GM12878 (cell line): ENCODE measurements around the gene RBM12. TPM values are rescaled to one million over a fixed set of nuclear protein-coding genes. Genes with fewer than 3 reads are reported as not detected.
A peak's percentile ranks its signal among the peaks of the same experiment; 100 is the strongest.

Experiments used
- ATAC-seq: fragments of 200-7000 bp; cut with Tn5 transposase; 3 replicates; pipeline ENCODE4 v1.9.1; 2020; ENCODE audit warnings: mild to moderate bottlenecking, moderate library complexity
- BruUV-seq: library from RNA; stranded (reverse); fragments of 400-500 nt; replicated peaks from 2 replicates; lab custom pipeline; 2021; lab: Mats Ljungman, UMichigan
- CTCF ChIA-PET: fragments of 300-600 bp; sonication (Branson Sonifier 250); formaldehyde crosslinking; extraction: SDS; loops from one replicate; lab custom pipeline; 2021; ENCODE audit warnings: inconsistent platforms; lab: Yijun Ruan, JAX
- POLR2A ChIA-PET: fragments of 350-600 bp; formaldehyde crosslinking; extraction: SDS; loops from one replicate; lab custom pipeline; 2021; ENCODE audit warnings: inconsistent platforms; lab: Charles Lee
- RAD21 ChIA-PET: fragments of 300-600 bp; sonication (Branson Sonifier 250); formaldehyde crosslinking; loops from one replicate; lab custom pipeline; 2023; ENCODE audit warnings: antibody characterized with exemption; ENCODE audit not compliant: unreplicated experiment; lab: Charles Lee
- SMC1A ChIA-PET: fragments of 300-600 bp; sonication (Branson Sonifier 250); formaldehyde crosslinking; loops from one replicate; lab custom pipeline; 2023; ENCODE audit not compliant: unreplicated experiment, uncharacterized antibody; lab: Charles Lee
- DNase-seq: peaks from one replicate; pipeline ENCODE4 v3.0.0-alpha.2; 2011; ENCODE audit warnings: low read depth, low spot score
- FAIRE-seq: peaks from 3 replicates; lab custom pipeline; 2011; peaks lifted over from hg19 to GRCh38; lab: Jason Lieb, UNC
- H2AFZ ChIP-seq: 2 replicates; pipeline ENCODE4 v1.6.0; 2011; ENCODE audit warnings: low read depth, low read length, control low read depth; ENCODE audit not compliant: control insufficient read depth
- H3K27ac ChIP-seq: 2 replicates; pipeline ENCODE4 v1.5.1; 2011; ENCODE audit warnings: control low read depth; ENCODE audit not compliant: control insufficient read depth, insufficient read depth
- H3K27me3 ChIP-seq, 2 experiments: replicated peaks in 1 of 2; 2 replicates each; pipeline versions ENCODE4 v1.6.0 to v1.6.1; 2011; ENCODE audit warnings: low read length in 1 of 2; ENCODE audit not compliant: control insufficient read depth in 2 of 2, insufficient read depth in 2 of 2
- H3K36me3 ChIP-seq, 2 experiments: 2 replicates each; pipeline ENCODE4 v1.5.1; 2011; ENCODE audit warnings: low read length in 1 of 2; ENCODE audit not compliant: control insufficient read depth in 2 of 2, insufficient read depth in 2 of 2
- H3K4me1 ChIP-seq: 2 replicates; pipeline ENCODE4 v1.6.1; 2011; ENCODE audit warnings: mild to moderate bottlenecking, low read length, moderate library complexity, mixed read lengths; ENCODE audit not compliant: control insufficient read depth, insufficient read depth
- H3K4me2 ChIP-seq: 2 replicates; pipeline ENCODE4 v1.6.0; 2011; ENCODE audit warnings: control low read depth; ENCODE audit not compliant: control insufficient read depth, insufficient read depth
- H3K4me3 ChIP-seq: fragments of 200-600 bp; sonication (generic); 2 replicates; pipeline ENCODE4 v1.5.1; 2016
- H3K79me2 ChIP-seq: 2 replicates; pipeline ENCODE4 v1.6.0; 2011; ENCODE audit warnings: low read length; ENCODE audit not compliant: control insufficient read depth, insufficient read depth
- H3K9ac ChIP-seq: 2 replicates; pipeline ENCODE4 v1.8.0; 2011; ENCODE audit warnings: low read length, control low read depth, mixed read lengths; ENCODE audit not compliant: control insufficient read depth, insufficient read depth
- H3K9me3 ChIP-seq: replicated peaks from 3 replicates; pipeline ENCODE4 v1.5.1; 2011; ENCODE audit warnings: mild to moderate bottlenecking, low read length; ENCODE audit not compliant: control insufficient read depth, insufficient read depth
- H4K20me1 ChIP-seq: 2 replicates; pipeline ENCODE4 v1.6.0; 2011; ENCODE audit not compliant: control insufficient read depth, insufficient read depth
- BACH1 ChIP-seq: fragments of 450-650 bp; IDR thresholded peaks from 2 replicates; pipeline ENCODE4 v1.6.1; 2017; ENCODE audit warnings: mild to moderate bottlenecking, borderline replicate concordance
- BHLHE40 ChIP-seq, 2 experiments: fragments of 450-650 bp in 1 of 2; IDR thresholded peaks; 2 replicates each; pipeline ENCODE4 v1.6.1; 2011 to 2017; ENCODE audit warnings: low read depth in 2 of 2, borderline replicate concordance in 1 of 2, improper control_type of control experiment in 1 of 2, low read length in 1 of 2, mild to moderate bottlenecking in 1 of 2
- EGR1 ChIP-seq, 2 experiments: IDR thresholded peaks; 1 replicate in 1 of 2; 2 replicates in 1 of 2; pipeline ENCODE4 v1.6.1; 2011 to 2012; ENCODE audit warnings: low read depth in 2 of 2, low read length in 2 of 2, borderline replicate concordance in 1 of 2, mild to moderate bottlenecking in 1 of 2, moderate library complexity in 1 of 2
- MXI1 ChIP-seq: fragments of 150-350 bp; IDR thresholded peaks from 2 replicates; pipeline ENCODE4 v1.6.1; 2011; ENCODE audit warnings: low read depth, mild to moderate bottlenecking, inconsistent platforms, low read length, improper control_type of control experiment
- NR2C2 ChIP-seq: IDR thresholded peaks from 2 replicates; pipeline ENCODE4 v1.6.1; 2011; ENCODE audit warnings: borderline replicate concordance, low read depth; ENCODE audit not compliant: control insufficient read depth, insufficient read length
- NRF1 ChIP-seq: conservative IDR thresholded peaks from 2 replicates; pipeline ENCODE4 v1.6.1; 2011; ENCODE audit warnings: mild to moderate bottlenecking, low read depth, low read length, improper control_type of control experiment
- POLR2AphosphoS5 ChIP-seq: IDR thresholded peaks from 2 replicates; pipeline ENCODE4 v1.6.1; 2011; ENCODE audit warnings: mild to moderate bottlenecking, low read length, inconsistent platforms
- POU2F2 ChIP-seq: IDR thresholded peaks from 3 replicates; pipeline ENCODE4 v1.6.1; 2011; ENCODE audit warnings: low read depth, mild to moderate bottlenecking, low read length, borderline replicate concordance
- RUNX3 ChIP-seq: IDR thresholded peaks from 2 replicates; pipeline ENCODE4 v1.6.1; 2012; ENCODE audit warnings: low read length, inconsistent platforms
- SPI1 ChIP-seq: IDR thresholded peaks from 2 replicates; pipeline ENCODE4 v1.6.1; 2011; ENCODE audit warnings: low read depth, mild to moderate bottlenecking, low read length, moderate library complexity, borderline replicate concordance; ENCODE audit not compliant: insufficient read depth
- SRF ChIP-seq, 2 experiments: IDR thresholded peaks; 2 replicates each; pipeline ENCODE4 v1.6.1; 2011; ENCODE audit warnings: low read depth in 2 of 2, low read length in 2 of 2, mild to moderate bottlenecking in 1 of 2, moderate library complexity in 1 of 2
- STAT3 ChIP-seq: IDR thresholded peaks from 2 replicates; pipeline ENCODE4 v1.6.1; 2011; ENCODE audit warnings: low read depth, low read length, improper control_type of control experiment
- TAF1 ChIP-seq: IDR thresholded peaks from 2 replicates; pipeline ENCODE4 v1.6.1; 2011; ENCODE audit warnings: mild to moderate bottlenecking, low read depth, low read length, borderline replicate concordance
- ZBED1 ChIP-seq: IDR thresholded peaks from 2 replicates; pipeline ENCODE4 v1.6.1; 2016; ENCODE audit warnings: borderline replicate concordance
- WGBS: methylation state at CpG from one replicate; pipeline ENCODE4 v1.1.6; 2016; ENCODE audit warnings: low lambda C conversion rate; ENCODE audit not compliant: insufficient replicate concordance, insufficient coverage; ENCODE audit errors: missing lambda C conversion rate; 5-methylcytosine and 5-hydroxymethylcytosine counted together
- in situ Hi-C: fragments of 300-500 bp; cut with MboI; formaldehyde crosslinking; loops from 9 replicates; pipeline ENCODE4 v1.14.3; 2018; ENCODE audit warnings: mixed read lengths
- intact Hi-C: fragments of 100-400 bp; cut with micrococcal nuclease; formaldehyde crosslinking; loops from one replicate; pipeline ENCODE4 v1.14.2; 2022; ENCODE audit not compliant: unreplicated experiment
- polyA plus RNA-seq, 11 experiments: library from polyadenylated mRNA; depleted of rRNA in 4 of 11; unstranded in 6 of 11; stranded (reverse) in 5 of 11; fragments of >200 nt; fragmentation: Nextera tagmentation in 4 of 11; fragmentation: Illumina TruSeq in 1 of 11; extraction: Ambion mirVana in 4 of 11; extraction: Trizol in 1 of 11; gene quantifications; 1 replicate in 1 of 11; 2 replicates in 10 of 11; pipeline versions ENCODE4 v1.2.1 to v1.2.3, GENCODE V29; 2011 to 2016; ENCODE audit warnings: inconsistent platforms in 2 of 11, missing spikeins in 2 of 11, low read depth in 1 of 11
- total RNA-seq, 4 experiments: library from RNA; depleted of rRNA in 3 of 4; stranded (reverse); fragments of >200 nt in 3 of 4; fragmentation: Illumina TruSeq in 1 of 4; extraction: Trizol in 1 of 4; gene quantifications; 2 replicates each; pipeline versions ENCODE4 v1.2.1 to v1.2.3, GENCODE V29; 2013 to 2021
- TF ChIP-seq, protein P1 (sequence below): fragments of 450-650 bp; IDR thresholded peaks from 2 replicates; pipeline ENCODE4 v1.6.1; 2016; ENCODE audit warnings: mild to moderate bottlenecking, moderate library complexity, borderline replicate concordance
- TF ChIP-seq, protein P2 (sequence below): IDR thresholded peaks from 2 replicates; pipeline ENCODE4 v1.6.1; 2012; ENCODE audit warnings: low read depth, low read length, improper control_type of control experiment

RBM12 gene
- total and polyA plus RNA-seq, 10 of the 15 experiments (the other 5 are each of a cell fraction or from before 2014, with no cell fraction given): 4.7 to 153 (median 58.5) TPM

DNA sequence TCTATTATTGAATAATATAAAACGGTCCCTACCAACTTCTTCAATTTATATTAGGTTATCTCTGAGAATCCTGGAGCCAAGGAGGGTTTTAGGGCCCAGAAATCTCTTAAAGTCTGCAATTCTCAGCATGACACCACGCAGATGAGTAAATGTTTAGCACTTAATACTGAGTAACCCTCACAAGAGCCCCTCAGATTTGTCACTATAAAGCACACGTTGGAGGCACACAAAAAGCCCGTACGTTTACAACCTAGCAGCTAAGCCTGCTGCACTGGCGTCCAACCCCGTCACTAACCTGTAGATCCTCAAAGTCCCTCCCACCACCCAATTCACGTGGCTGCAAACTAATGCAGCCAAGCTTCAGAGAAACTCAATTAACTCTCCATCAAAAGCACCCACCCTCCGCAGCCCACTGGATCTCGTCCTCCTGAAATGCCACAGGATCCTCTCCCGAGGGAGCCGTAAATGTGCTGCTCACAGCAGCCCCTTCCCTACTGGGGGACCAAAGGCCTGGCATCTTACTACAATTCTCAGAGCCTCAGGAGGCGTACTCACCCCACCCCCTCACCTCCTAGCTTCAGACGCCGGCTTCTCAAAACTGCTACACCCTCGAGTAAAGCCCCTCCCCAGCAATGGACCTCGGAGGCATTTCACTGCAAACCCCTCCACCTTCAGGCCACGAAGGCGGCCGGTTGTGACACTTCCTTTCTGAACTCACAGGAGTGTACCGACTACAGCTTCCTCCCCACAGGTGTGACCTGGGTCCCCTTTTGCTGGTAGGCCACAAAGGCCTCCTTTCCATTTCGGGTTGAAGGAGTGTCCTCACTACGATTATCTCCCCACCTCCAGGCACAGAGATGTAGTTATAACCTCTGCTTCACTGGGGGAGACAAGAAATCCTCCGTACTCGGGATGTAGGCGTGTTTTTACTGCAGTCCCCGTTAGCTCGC, 909 bp downstream of the RBM12 start:
- intact Hi-C loops (loop anchor here (2.0 kb wide), 2 partner anchors 45 to 79 kb away; partner anchors contain the start of gene RBM39), in situ Hi-C loops (no loop called here)
- peaks cover 10% of the 10 kb centered on the region for H4K20me1 ChIP-seq
- peak overlapping the region; percentile 87 for H3K9ac ChIP-seq
- SMC1A ChIA-PET: interaction anchor here (0.9 to 4.8 kb wide), 10 partner anchors 22 to 200 kb away, joined by 3 to 28 read pairs (median 4); partner anchors contain the start of genes ERGIC3, RBM39 and SPAG4
- FAIRE-seq (no peak), ATAC-seq (peak; percentile 55), DNase-seq (no peak)
- H3K4me2 ChIP-seq: peak overlapping the region; percentile 98
- BruUV-seq: no TSS peak
- CTCF ChIA-PET: interaction anchor here (0.7 to 2.5 kb wide), 6 partner anchors 19 to 79 kb away, joined by 3 to 9 read pairs (median 3); no protein-coding TSS in a partner anchor
- peaks cover 62% of the 10 kb centered on the region for H3K79me2 ChIP-seq
- WGBS: 2% methylated on average over 25 of the region's 28 CpGs
- H3K9me3 ChIP-seq: no peaks in the 10 kb centered on the region
- 0 out of 4 replicates have a peak, but pooled peaks cover 0 to 3% of the 10 kb centered on the region in 2 experiments for H3K36me3 ChIP-seq
- RAD21 ChIA-PET: interaction anchor here (0.9 to 4.5 kb wide), 6 partner anchors 17 to 121 kb away, joined by 3 to 29 read pairs (median 4); partner anchors contain the start of genes ERGIC3, NFS1, RBM39 and ROMO1
- no peaks in the 10 kb centered on the region for H3K27me3 ChIP-seq
- peak overlapping the region; percentile 87 for H3K4me3 ChIP-seq
- H2AFZ ChIP-seq: peak overlapping the region; percentile 94; the same call in 1 of the 2 replicates
- POLR2A ChIA-PET: interaction anchor here (0.6 to 2.9 kb wide), 7 partner anchors 35 to 799 kb away, joined by 3 to 24 read pairs (median 4); partner anchors contain the start of genes NFS1, RBM39, ROMO1 and SCAND1
- H3K4me1 ChIP-seq: peaks cover 10% of the 10 kb centered on the region
- peak overlapping the region; percentile 87 for H3K27ac ChIP-seq
- peak; percentile 11; the same call in 1 of the 2 replicates for TF ChIP-seq BACH1
- TF ChIP-seq SRF (IDR thresholded peaks at IDR 0.05; ENCODE audit: low read depth in 2 of 2, low read length in 2 of 2): no peak
- TF ChIP-seq MXI1: peak; percentile 61; the same call in 1 of the 2 replicates
- TF ChIP-seq, protein P1, sequence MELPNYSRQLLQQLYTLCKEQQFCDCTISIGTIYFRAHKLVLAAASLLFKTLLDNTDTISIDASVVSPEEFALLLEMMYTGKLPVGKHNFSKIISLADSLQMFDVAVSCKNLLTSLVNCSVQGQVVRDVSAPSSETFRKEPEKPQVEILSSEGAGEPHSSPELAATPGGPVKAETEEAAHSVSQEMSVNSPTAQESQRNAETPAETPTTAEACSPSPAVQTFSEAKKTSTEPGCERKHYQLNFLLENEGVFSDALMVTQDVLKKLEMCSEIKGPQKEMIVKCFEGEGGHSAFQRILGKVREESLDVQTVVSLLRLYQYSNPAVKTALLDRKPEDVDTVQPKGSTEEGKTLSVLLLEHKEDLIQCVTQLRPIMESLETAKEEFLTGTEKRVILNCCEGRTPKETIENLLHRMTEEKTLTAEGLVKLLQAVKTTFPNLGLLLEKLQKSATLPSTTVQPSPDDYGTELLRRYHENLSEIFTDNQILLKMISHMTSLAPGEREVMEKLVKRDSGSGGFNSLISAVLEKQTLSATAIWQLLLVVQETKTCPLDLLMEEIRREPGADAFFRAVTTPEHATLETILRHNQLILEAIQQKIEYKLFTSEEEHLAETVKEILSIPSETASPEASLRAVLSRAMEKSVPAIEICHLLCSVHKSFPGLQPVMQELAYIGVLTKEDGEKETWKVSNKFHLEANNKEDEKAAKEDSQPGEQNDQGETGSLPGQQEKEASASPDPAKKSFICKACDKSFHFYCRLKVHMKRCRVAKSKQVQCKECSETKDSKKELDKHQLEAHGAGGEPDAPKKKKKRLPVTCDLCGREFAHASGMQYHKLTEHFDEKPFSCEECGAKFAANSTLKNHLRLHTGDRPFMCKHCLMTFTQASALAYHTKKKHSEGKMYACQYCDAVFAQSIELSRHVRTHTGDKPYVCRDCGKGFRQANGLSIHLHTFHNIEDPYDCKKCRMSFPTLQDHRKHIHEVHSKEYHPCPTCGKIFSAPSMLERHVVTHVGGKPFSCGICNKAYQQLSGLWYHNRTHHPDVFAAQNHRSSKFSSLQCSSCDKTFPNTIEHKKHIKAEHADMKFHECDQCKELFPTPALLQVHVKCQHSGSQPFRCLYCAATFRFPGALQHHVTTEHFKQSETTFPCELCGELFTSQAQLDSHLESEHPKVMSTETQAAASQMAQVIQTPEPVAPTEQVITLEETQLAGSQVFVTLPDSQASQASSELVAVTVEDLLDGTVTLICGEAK: peak; percentile 13; the same call in 1 of the 2 replicates
- TF ChIP-seq SPI1: peak; percentile 47; the same call in 1 of the 2 replicates
- TF ChIP-seq STAT3: no peak
- TF ChIP-seq EGR1 (IDR thresholded peaks at IDR 0.05; ENCODE audit: borderline replicate concordance in 1 of 2, low read depth in 2 of 2, low read length in 2 of 2): peak in 1 of 2 experiments; percentile 5; a peak in 1 of 3 replicates
- no peak for TF ChIP-seq ZBED1
- TF ChIP-seq BHLHE40 (IDR thresholded peaks at IDR 0.05; ENCODE audit: borderline replicate concordance in 1 of 2, low read depth in 2 of 2, low read length in 1 of 2): 0 out of 4 replicates have a peak, but pooled peaks of 1 of the 2 experiments have one; percentile 17
- TF ChIP-seq POU2F2: peak; percentile 36; the same call in 1 of the 3 replicates
- TF ChIP-seq POLR2AphosphoS5: peak; percentile 75
- TF ChIP-seq NRF1: no peak
- TF ChIP-seq, protein P2, sequence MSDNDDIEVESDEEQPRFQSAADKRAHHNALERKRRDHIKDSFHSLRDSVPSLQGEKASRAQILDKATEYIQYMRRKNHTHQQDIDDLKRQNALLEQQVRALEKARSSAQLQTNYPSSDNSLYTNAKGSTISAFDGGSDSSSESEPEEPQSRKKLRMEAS: no peak
- TF ChIP-seq RUNX3: peak; percentile 55; the same call in 1 of the 2 replicates
- peak; percentile 15; the same call in 1 of the 2 replicates for TF ChIP-seq TAF1
- TF ChIP-seq NR2C2: no peak
